Sigmoid colon (tissue), 4 donors: ENCODE measurements around the gene FIG4.

Source experiments
- CTCF ChIP-seq, 4 experiments: fragments of 450-650 bp in 3 of 4; fragments of 200-600 bp in 1 of 4; IDR thresholded peaks; one replicate each; pipeline ENCODE4 v1.5.1; 2016 to 2019; ENCODE audit warnings: antibody characterized with exemption in 4 of 4, mild to moderate bottlenecking in 3 of 4, moderate library complexity in 2 of 4
- EP300 ChIP-seq, 4 donors: sonication (generic); formaldehyde crosslinking; IDR thresholded peaks; one replicate each; pipeline ENCODE4 v1.6.1; 2017; ENCODE audit warnings: antibody characterized with exemption in 4 of 4
- POLR2A ChIP-seq, 2 donors: fragments of 450-650 bp; IDR thresholded peaks; one replicate each; pipeline ENCODE4 v1.6.1; 2016; ENCODE audit warnings: antibody characterized with exemption in 2 of 2, mild to moderate bottlenecking in 2 of 2, moderate library complexity in 2 of 2
- POLR2AphosphoS5 ChIP-seq, 4 donors: sonication (generic); formaldehyde crosslinking; IDR thresholded peaks; one replicate each; pipeline ENCODE4 v1.6.1; 2017; ENCODE audit warnings: antibody characterized with exemption in 4 of 4

- no peak for TF ChIP-seq CTCF (IDR thresholded peaks at IDR 0.05)
- no peak for TF ChIP-seq POLR2A (IDR thresholded peaks at IDR 0.05)
- TF ChIP-seq EP300 (IDR thresholded peaks at IDR 0.05), result no peak
- no peak for TF ChIP-seq POLR2AphosphoS5 (IDR thresholded peaks at IDR 0.05)
These were observed 45.4 kb downstream of the FIG4 start for GRCh38 chr6:109736273-109737025.
